Measurements from ENCODE around the gene MED12L.

MED12L gene

DNA sequence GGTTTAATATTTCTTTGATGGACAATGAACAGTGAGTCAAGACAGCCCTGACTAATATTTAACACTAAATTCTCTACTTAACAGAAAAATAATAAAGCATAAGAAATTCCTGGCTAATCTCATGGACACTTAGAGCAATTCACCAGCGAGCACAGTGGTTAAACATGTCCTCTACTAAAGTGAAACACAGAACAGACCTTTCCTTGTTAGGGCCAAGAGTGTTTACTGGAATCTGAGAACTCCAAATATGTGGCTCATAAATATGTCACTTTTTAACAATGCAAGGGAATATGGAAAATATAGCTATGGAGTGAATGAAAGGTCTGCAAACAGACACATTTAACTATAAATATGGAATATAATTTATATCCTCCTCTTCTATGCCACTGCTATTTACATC lies 394.0 kb downstream of the MED12L start:
- H3K4me1 ChIP-seq (ENCODE audit: control insufficient read depth in 1 of 2, insufficient read depth in 2 of 2, low read length in 2 of 2) = peaks cover 0 to 4% of the 10 kb centered on the region in 2 donors
- no peak overlapping the region for H3K4me3 ChIP-seq (ENCODE audit: low read depth in 1 of 2, low read length in 2 of 2)
- H3K27ac ChIP-seq (ENCODE audit: low read length) = no peak overlapping the region
- peaks cover 0 to 5% of the 10 kb centered on the region in 2 donors for H3K9me3 ChIP-seq (ENCODE audit: control insufficient read depth in 1 of 2, low read length in 2 of 2)
- no peaks in the 10 kb centered on the region for H3K36me3 ChIP-seq (ENCODE audit: control insufficient read depth in 1 of 2, insufficient read depth in 2 of 2, low read length in 2 of 2)
- no peaks in the 10 kb centered on the region for H3K27me3 ChIP-seq (ENCODE audit: low read depth, low read length)

DNA sequence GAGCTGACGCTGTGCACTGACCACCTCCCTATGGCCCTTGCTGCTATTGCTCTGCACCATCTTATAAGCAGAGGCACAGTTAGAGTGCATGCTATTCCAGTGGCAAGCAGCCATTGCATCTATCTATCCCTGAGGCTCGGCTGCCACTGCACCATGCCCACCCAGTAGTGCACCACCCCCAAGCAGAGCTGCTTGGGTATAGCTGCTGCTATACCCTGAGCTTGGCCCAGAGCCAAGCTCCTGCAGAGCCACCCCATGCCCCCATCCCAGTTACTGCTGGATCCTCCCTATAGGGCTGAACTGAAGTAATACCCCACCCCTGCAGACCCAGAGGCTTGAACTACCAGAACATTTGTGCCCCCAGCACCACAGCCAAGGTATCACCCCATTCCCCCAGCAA lies 395.0 kb downstream of the MED12L start:
- H3K36me3 ChIP-seq (ENCODE audit: control insufficient read depth in 1 of 2, insufficient read depth in 2 of 2, low read length in 2 of 2) = no peaks in the 10 kb centered on the region
- no peaks in the 10 kb centered on the region for H3K27me3 ChIP-seq (ENCODE audit: low read depth, low read length)
- no peak overlapping the region for H3K4me3 ChIP-seq (ENCODE audit: low read depth in 1 of 2, low read length in 2 of 2)
- peaks cover 0 to 4% of the 10 kb centered on the region in 2 donors for H3K4me1 ChIP-seq (ENCODE audit: control insufficient read depth in 1 of 2, insufficient read depth in 2 of 2, low read length in 2 of 2)
- peaks cover 0 to 5% of the 10 kb centered on the region in 2 donors for H3K9me3 ChIP-seq (ENCODE audit: control insufficient read depth in 1 of 2, low read length in 2 of 2)
- no peak overlapping the region for H3K27ac ChIP-seq (ENCODE audit: low read length)

DNA sequence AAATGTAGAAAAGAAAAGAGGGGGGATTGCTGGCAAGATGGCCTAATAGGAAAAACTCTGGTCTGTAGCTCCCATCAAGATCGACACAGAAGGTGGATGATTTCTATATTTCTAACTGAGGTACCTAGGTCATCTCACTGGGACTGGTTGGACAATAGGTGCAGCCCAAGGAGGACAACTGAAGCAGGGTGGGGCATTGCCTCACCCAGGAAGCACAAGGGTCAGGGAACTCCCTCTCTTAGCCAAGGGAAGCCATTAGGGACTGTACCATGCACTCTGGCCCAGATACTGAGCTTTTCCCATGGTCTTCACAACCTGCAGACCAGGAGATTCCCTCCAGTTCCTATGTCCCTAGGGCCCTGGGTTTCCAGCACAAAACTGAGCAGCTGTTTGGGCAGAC lies 398.0 kb downstream of the MED12L start:
- Histone ChIP-seq H3K27me3 (ENCODE audit: low read depth, low read length) (no peaks in the 10 kb centered on the region), H3K4me1 (ENCODE audit: control insufficient read depth in 1 of 2, insufficient read depth in 2 of 2, low read length in 2 of 2) (peaks cover 0 to 4% of the 10 kb centered on the region in 2 donors), H3K9me3 (ENCODE audit: control insufficient read depth in 1 of 2, low read length in 2 of 2) (peaks cover 0 to 5% of the 10 kb centered on the region in 2 donors), H3K27ac (ENCODE audit: low read length) (no peak overlapping the region), H3K4me3 (ENCODE audit: low read depth in 1 of 2, low read length in 2 of 2) (no peak overlapping the region), H3K36me3 (ENCODE audit: control insufficient read depth in 1 of 2, insufficient read depth in 2 of 2, low read length in 2 of 2) (no peaks in the 10 kb centered on the region)

DNA sequence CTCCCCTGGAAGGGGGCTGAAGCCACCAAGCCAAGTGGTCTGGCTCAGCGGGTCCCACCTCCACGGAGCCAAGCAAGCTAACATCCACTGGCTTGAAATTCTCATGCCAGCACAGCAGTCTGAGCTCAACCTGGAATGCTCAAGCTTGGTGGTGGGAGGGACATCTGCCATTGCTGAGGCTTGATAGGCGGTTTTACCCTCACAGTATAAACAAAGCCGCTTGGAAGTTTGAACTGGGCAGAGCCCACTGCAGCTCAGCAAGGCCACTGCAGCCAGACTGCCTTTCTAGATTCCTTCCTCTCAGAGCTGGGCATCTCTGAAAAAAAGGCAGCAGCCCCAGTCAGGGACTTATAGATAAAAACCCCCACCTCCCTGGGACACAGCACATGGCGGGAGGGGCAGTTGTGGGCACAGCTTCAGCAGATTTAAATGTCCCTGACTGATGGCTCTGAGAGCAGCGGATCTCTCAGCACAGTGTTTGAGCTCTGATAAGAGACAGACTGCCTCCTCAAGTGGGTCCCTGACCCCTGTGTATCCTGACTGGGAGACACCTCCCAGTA lies 398.6 kb downstream of the MED12L start:
- Histone ChIP-seq H3K27ac (ENCODE audit: low read length) (no peak overlapping the region), H3K27me3 (ENCODE audit: low read depth, low read length) (no peaks in the 10 kb centered on the region), H3K9me3 (ENCODE audit: control insufficient read depth in 1 of 2, low read length in 2 of 2) (peaks cover 0 to 5% of the 10 kb centered on the region in 2 donors), H3K4me1 (ENCODE audit: control insufficient read depth in 1 of 2, insufficient read depth in 2 of 2, low read length in 2 of 2) (peaks cover 0 to under 1% of the 10 kb centered on the region in 2 donors), H3K4me3 (ENCODE audit: low read depth in 1 of 2, low read length in 2 of 2) (no peak overlapping the region), H3K36me3 (ENCODE audit: control insufficient read depth in 1 of 2, insufficient read depth in 2 of 2, low read length in 2 of 2) (no peaks in the 10 kb centered on the region)

Data from muscle layer of duodenum (tissue), 2 donors.